K562 (cell line): ENCODE results near the gene RNF40. TPM values are rescaled to one million over a fixed set of nuclear protein-coding genes. Genes with fewer than 3 reads are reported as not detected.

Source experiments
- CBX1 ChIP-seq: sonication (generic); IDR thresholded peaks from 2 replicates; pipeline ENCODE4 v1.6.1; 2016; ENCODE audit warnings: antibody characterized with exemption, low read depth, mild to moderate bottlenecking
- HEY1 ChIP-seq: fragments of 250-450 bp; sonication (Bioruptor Pico); IDR thresholded peaks from 2 replicates; pipeline ENCODE4 v1.5.0; 2020; ENCODE audit warnings: mild to moderate bottlenecking, moderate library complexity, borderline replicate concordance
- HIVEP1 ChIP-seq: fragments of 250-450 bp; sonication (Bioruptor Pico); IDR thresholded peaks from 2 replicates; pipeline ENCODE4 v1.4.0; 2020; ENCODE audit warnings: mild to moderate bottlenecking
- MCM5 ChIP-seq: fragments of 450-650 bp; IDR thresholded peaks from 2 replicates; pipeline ENCODE4 v1.6.1; 2016; ENCODE audit warnings: low read depth
- ZNF354B ChIP-seq: fragments of 250-450 bp; sonication (Bioruptor Pico); IDR thresholded peaks from 2 replicates; pipeline ENCODE4 v1.4.0; 2020
- polyA plus RNA-seq, 8 experiments: library from polyadenylated mRNA; depleted of rRNA in 4 of 8; stranded (reverse) in 5 of 8; unstranded in 3 of 8; fragments of >200 nt; fragmentation: Nextera tagmentation in 2 of 8; fragmentation: Illumina TruSeq in 1 of 8; extraction: Ambion mirVana in 2 of 8; extraction: Trizol in 1 of 8; gene quantifications; 2 replicates each; pipeline versions ENCODE4 v1.2.1 to v1.2.3, GENCODE V29; 2011 to 2014; ENCODE audit warnings: inconsistent platforms in 1 of 8, missing spikeins in 1 of 8
- total RNA-seq, 7 experiments: library from RNA; depleted of rRNA in 6 of 7; stranded (reverse); fragments of >200 nt in 6 of 7; fragmentation: Illumina TruSeq in 2 of 7; extraction: Trizol in 2 of 7; gene quantifications; 2 replicates each; pipeline versions ENCODE4 v1.2.1 to v1.2.3, GENCODE V29; 2011 to 2021; ENCODE audit warnings: low replicate concordance in 1 of 7
- TF ChIP-seq, protein P1 (sequence below): fragments of 450-650 bp; formaldehyde crosslinking; IDR thresholded peaks from 2 replicates; pipeline ENCODE4 v1.4.0; 2020; ENCODE audit warnings: mild to moderate bottlenecking, moderate library complexity
- TF ChIP-seq, protein P2 (sequence below), 2 experiments: fragments of 450-650 bp; IDR thresholded peaks; 2 replicates each; pipeline ENCODE4 v1.6.1; 2016; ENCODE audit warnings: mild to moderate bottlenecking in 2 of 2, borderline replicate concordance in 1 of 2, low read depth in 1 of 2, moderate library complexity in 1 of 2
- TF ChIP-seq, protein P3 (sequence below): fragments of 450-650 bp; IDR thresholded peaks from 2 replicates; pipeline ENCODE4 v1.6.1; 2018; ENCODE audit warnings: mild to moderate bottlenecking, low read depth; ENCODE audit not compliant: partially characterized antibody

RNF40 gene
- total and polyA plus RNA-seq, 9 of the 15 experiments (the other 6 are each of a cell fraction or from before 2014, with no cell fraction given), result 6.2 to 129 (median 81.5) TPM

DNA sequence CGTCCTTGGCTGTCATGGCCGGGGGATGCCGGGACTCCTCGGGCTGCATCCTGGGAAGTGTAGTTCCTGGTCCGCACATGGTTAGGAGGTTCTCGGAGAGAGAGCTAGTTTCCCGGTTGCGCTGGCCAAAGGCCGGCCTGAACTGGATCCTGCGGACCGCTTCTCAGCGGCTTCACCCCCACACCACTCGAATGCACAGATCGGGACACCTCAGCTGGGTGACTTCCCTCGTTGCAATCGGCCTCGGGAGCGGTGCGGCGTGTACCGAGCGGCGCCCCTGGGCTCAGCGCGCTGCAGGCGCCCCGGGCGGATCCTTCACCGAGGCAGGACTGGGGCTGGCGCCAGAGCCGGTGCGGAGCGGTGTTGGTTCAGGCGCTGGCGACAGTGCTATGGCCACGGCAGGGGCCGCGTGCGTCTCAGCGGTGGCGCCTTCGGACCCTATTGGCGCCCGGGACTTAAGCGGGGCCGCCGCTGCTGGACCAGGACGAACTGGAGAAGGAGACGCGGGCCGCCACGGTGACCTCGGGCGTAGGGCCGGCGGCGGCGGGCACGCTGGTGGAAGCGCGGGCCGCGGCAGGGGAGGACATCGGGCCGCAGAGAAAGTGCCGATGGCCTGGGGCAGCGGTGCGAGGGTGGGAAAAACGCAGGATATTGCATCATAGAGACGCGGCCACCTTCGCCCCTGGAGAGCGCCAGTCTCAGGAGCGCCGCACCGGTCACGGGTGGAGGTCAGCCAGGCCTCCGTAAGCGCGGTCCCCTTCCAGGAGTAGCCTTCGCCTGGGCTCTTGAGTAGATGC is 13.5 kb downstream of the RNF40 start (continued):
- TF ChIP-seq, protein P1, sequence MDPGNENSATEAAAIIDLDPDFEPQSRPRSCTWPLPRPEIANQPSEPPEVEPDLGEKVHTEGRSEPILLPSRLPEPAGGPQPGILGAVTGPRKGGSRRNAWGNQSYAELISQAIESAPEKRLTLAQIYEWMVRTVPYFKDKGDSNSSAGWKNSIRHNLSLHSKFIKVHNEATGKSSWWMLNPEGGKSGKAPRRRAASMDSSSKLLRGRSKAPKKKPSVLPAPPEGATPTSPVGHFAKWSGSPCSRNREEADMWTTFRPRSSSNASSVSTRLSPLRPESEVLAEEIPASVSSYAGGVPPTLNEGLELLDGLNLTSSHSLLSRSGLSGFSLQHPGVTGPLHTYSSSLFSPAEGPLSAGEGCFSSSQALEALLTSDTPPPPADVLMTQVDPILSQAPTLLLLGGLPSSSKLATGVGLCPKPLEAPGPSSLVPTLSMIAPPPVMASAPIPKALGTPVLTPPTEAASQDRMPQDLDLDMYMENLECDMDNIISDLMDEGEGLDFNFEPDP (CRISPR knock-in tag), result no peak; the same call in 1 of the 2 replicates
- no peak for TF ChIP-seq ZNF354B (CRISPR knock-in tag)
- TF ChIP-seq, protein P2, sequence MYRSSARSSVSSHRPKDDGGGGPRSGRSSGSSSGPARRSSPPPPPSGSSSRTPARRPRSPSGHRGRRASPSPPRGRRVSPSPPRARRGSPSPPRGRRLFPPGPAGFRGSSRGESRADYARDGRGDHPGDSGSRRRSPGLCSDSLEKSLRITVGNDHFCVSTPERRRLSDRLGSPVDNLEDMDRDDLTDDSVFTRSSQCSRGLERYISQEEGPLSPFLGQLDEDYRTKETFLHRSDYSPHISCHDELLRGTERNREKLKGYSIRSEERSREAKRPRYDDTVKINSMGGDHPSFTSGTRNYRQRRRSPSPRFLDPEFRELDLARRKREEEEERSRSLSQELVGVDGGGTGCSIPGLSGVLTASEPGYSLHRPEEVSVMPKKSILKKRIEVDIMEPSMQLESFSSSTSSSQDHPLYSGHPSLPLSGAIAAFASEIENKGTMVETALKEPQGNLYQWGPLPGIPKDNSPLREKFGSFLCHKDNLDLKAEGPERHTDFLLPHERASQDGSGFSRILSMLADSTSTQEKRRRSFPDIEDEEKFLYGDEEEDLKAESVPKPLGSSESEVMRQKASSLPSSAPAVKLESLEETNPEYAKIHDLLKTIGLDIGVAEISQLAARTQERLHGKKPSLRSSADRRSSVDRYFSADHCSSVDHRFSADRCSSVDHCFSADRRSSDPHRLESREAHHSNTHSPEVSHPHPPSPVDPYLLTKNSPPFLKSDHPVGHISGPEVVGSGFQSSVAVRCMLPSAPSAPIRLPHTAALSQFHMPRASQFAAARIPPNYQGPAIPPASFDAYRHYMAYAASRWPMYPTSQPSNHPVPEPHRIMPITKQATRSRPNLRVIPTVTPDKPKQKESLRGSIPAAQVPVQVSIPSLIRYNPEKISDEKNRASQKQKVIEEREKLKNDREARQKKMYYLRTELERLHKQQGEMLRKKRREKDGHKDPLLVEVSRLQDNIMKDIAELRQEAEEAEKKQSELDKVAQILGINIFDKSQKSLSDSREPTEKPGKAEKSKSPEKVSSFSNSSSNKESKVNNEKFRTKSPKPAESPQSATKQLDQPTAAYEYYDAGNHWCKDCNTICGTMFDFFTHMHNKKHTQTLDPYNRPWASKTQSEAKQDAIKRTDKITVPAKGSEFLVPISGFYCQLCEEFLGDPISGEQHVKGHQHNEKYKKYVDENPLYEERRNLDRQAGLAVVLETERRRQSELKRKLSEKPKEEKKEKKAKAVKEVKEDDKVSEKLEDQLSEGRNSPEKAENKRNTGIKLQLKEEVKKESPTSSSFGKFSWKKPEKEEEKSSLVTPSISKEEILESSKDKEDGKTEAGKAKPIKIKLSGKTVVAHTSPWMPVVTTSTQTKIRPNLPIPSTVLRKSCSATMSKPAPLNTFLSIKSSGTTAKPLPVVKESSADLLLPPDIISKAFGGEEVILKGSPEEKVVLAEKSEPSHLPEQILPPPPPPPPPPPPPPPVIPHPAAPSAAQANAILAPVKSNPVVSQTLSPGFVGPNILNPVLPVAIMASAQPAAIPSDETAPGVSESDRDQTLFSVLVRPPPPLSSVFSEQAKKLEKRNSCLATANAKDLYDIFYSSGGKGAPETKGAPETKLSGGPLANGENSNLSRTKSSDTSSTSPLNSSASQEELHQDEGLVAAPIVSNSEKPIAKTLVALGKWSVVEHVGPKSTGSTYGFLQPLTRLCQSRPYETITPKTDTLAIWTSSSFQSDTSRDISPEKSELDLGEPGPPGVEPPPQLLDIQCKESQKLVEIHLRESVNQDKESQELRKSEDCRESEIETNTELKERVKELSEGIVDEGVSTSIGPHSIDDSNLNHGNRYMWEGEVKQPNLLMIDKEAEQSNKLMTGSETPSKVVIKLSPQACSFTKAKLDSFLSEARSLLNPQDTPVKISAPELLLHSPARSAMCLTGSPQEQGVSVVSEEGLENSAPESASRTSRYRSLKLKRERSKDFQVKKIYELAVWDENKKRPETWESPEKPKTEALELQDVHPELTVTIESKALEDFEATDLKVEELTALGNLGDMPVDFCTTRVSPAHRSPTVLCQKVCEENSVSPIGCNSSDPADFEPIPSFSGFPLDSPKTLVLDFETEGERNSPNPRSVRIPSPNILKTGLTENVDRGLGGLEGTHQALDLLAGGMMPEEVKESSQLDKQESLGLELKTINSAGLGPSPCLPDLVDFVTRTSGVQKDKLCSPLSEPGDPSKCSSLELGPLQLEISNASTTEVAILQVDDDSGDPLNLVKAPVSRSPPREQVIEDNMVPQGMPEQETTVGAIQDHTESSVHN (IDR thresholded peaks at IDR 0.05; ENCODE audit: borderline replicate concordance in 1 of 2, low read depth in 1 of 2), result no peak
- TF ChIP-seq HIVEP1 (CRISPR knock-in tag), result 0 out of 2 replicates have a peak, but pooled peaks have one; percentile 23
- peak; percentile 92 for TF ChIP-seq CBX1
- no peak for TF ChIP-seq HEY1
- TF ChIP-seq MCM5, result no peak
- TF ChIP-seq, protein P3, sequence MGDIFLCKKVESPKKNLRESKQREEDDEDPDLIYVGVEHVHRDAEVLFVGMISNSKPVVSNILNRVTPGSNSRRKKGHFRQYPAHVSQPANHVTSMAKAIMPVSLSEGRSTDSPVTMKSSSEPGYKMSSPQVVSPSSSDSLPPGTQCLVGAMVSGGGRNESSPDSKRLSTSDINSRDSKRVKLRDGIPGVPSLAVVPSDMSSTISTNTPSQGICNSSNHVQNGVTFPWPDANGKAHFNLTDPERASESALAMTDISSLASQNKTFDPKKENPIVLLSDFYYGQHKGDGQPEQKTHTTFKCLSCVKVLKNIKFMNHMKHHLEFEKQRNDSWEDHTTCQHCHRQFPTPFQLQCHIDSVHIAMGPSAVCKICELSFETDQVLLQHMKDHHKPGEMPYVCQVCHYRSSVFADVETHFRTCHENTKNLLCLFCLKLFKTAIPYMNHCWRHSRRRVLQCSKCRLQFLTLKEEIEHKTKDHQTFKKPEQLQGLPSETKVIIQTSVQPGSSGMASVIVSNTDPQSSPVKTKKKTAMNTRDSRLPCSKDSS, result no peak
